H1 (cell line): ENCODE data around the gene TSC2.

Experiments
- BRCA1 ChIP-seq: IDR thresholded peaks from 2 replicates; pipeline ENCODE4 v1.6.1; 2012; ENCODE audit warnings: low read depth, low read length, improper control_type of control experiment
- EP300 ChIP-seq, 2 experiments: IDR thresholded peaks; 1 replicate in 1 of 2; 2 replicates in 1 of 2; pipeline ENCODE4 v1.6.1; 2011 to 2012; ENCODE audit warnings: low read depth in 2 of 2, low read length in 2 of 2, mild to moderate bottlenecking in 2 of 2, borderline replicate concordance in 1 of 2, inconsistent platforms in 1 of 2, moderate library complexity in 1 of 2
- POLR2A ChIP-seq, 2 experiments: IDR thresholded peaks; 1 replicate in 1 of 2; 2 replicates in 1 of 2; pipeline ENCODE4 v1.6.1; 2011; ENCODE audit warnings: low read depth in 2 of 2, low read length in 2 of 2, mild to moderate bottlenecking in 2 of 2; ENCODE audit errors: control extremely low read depth in 1 of 2
- ZNF274 ChIP-seq: IDR thresholded peaks from 2 replicates; pipeline ENCODE4 v1.7.0; 2012; ENCODE audit warnings: low read length, borderline replicate concordance; ENCODE audit errors: extremely low read depth

GRCh38 chr16:2066139-2066538 is 18.4 kb downstream of the TSC2 start:
- TF ChIP-seq POLR2A (IDR thresholded peaks at IDR 0.05; ENCODE audit: control extremely low read depth in 1 of 2, low read depth in 2 of 2, low read length in 2 of 2): no peak
- TF ChIP-seq BRCA1: no peak
- TF ChIP-seq ZNF274: no peak
- TF ChIP-seq EP300 (IDR thresholded peaks at IDR 0.05; ENCODE audit: borderline replicate concordance in 1 of 2, low read depth in 2 of 2, low read length in 2 of 2): no peak
